Esophagus squamous epithelium (tissue), 5 donors: ENCODE results near the gene KIAA0753. TPM values are rescaled to one million over a fixed set of nuclear protein-coding genes. Genes with fewer than 3 reads are reported as not detected.
A peak's percentile ranks its signal among the peaks of the same experiment; 100 is the strongest.

Experiments used
- DNase-seq: peaks from one replicate; lab custom pipeline; 2025; lab: John Stamatoyannopoulos, UW
- H3K27ac ChIP-seq, 4 donors: fragments of 200-600 bp; sonication (generic); one replicate each; pipeline ENCODE4 v1.5.1; 2016 to 2019; ENCODE audit warnings: mild to moderate bottlenecking in 1 of 4
- H3K27me3 ChIP-seq, 4 donors: fragments of 200-600 bp; sonication (generic); 1 replicate in 3 of 4; 2 replicates in 1 of 4; pipeline versions ENCODE4 v1.5.1 to v1.6.0; 2017 to 2021; ENCODE audit warnings: antibody characterized with exemption in 1 of 4
- H3K36me3 ChIP-seq, 3 donors: fragments of 200-600 bp; sonication (generic); one replicate each; pipeline ENCODE4 v1.5.1; 2016 to 2019
- H3K4me1 ChIP-seq, 3 donors: fragments of 200-600 bp; sonication (generic); one replicate each; pipeline ENCODE4 v1.5.1; 2017 to 2019
- H3K4me3 ChIP-seq, 4 donors: fragments of 200-600 bp; sonication (generic); 1 replicate in 3 of 4; 2 replicates in 1 of 4; pipeline ENCODE4 v1.5.1; 2016 to 2019; ENCODE audit warnings: mild to moderate bottlenecking in 2 of 4, moderate library complexity in 1 of 4
- H3K9me3 ChIP-seq, 3 donors: fragments of 200-600 bp; sonication (generic); one replicate each; pipeline ENCODE4 v1.5.1; 2016 to 2019
- CTCF ChIP-seq, 6 experiments: fragments of 450-650 bp in 4 of 6; fragments of 200-600 bp in 2 of 6; sonication (generic) in 2 of 6; IDR thresholded peaks; one replicate each; pipeline ENCODE4 v1.5.1; 2016 to 2019; ENCODE audit warnings: antibody characterized with exemption in 6 of 6, mild to moderate bottlenecking in 4 of 6, moderate library complexity in 4 of 6
- POLR2A ChIP-seq, 4 donors: fragments of 450-650 bp; IDR thresholded peaks; one replicate each; pipeline ENCODE4 v1.6.1; 2017; ENCODE audit warnings: antibody characterized with exemption in 4 of 4, mild to moderate bottlenecking in 4 of 4, moderate library complexity in 3 of 4
- WGBS, 2 donors: methylation state at CpG; one replicate each; pipeline ENCODE4 v1.1.5; 2018; 5-methylcytosine and 5-hydroxymethylcytosine counted together
- intact Hi-C: fragments of 100-400 bp; cut with DNase I; formaldehyde crosslinking; loops from one replicate; pipeline ENCODE4 v1.15.0; 2022
- total RNA-seq, 4 donors: library from RNA; depleted of rRNA; stranded (reverse); fragments of >200 nt; gene quantifications; one replicate each; pipeline ENCODE4 v1.1.0, GENCODE V29; 2016
- donor health status: DM: yes; HTN: yes; CAD: no.

The KIAA0753 gene
- total RNA-seq, 4 donors from 2014 or later = 8.1 to 17.4 (median 11.4) TPM

- peaks cover 0 to 59% (median 0%) of the 10 kb centered on the region in 3 donors for H3K36me3 ChIP-seq
- peak overlapping the region; percentile 10 to 94 (median 92) for H3K27ac ChIP-seq
Measured at GRCh38 chr17:6643451-6644125, 3.1 kb upstream of the KIAA0753 start.

GRCh38 chr17:6642592-6642991 lies 2.1 kb upstream of the KIAA0753 start:
- Histone ChIP-seq H3K27ac (peak overlapping the region; percentile 91 to 94 (median 93)), H3K27me3 (no peaks in the 10 kb centered on the region), H3K36me3 (peaks cover 0 to 49% (median 0%) of the 10 kb centered on the region in 3 donors), H3K9me3 (no peaks in the 10 kb centered on the region), H3K4me3 (peak overlapping the region; percentile 67 to 94 (median 88)), H3K4me1 (peaks cover 19 to 74% (median 37%) of the 10 kb centered on the region in 3 donors)
- 18 to 54% methylated on average over 2 of the region's 2 CpGs for WGBS, 2 donors
- DNase-seq = no peak
- intact Hi-C loops = loop anchor here (10.0 kb wide), 1 partner anchor 88 kb away; the partner anchor contains the start of gene PITPNM3
- TF ChIP-seq CTCF (IDR thresholded peaks at IDR 0.05) = no peak
- TF ChIP-seq POLR2A (IDR thresholded peaks at IDR 0.05) = no peak

More at GRCh38 chr17:6643451-6644125, 3.1 kb upstream of the KIAA0753 start:
- no peaks in the 10 kb centered on the region for H3K9me3 ChIP-seq
- H3K4me3 ChIP-seq = peak overlapping the region in 2 of 4 donors; percentile 67 to 94
- intact Hi-C loops = loop anchor here (10.0 kb wide), 1 partner anchor 89 kb away; the partner anchor contains the start of gene PITPNM3
- WGBS, 2 donors = 29 to 60% methylated on average over 5 of the region's 5 CpGs
- peaks cover 14 to 74% (median 34%) of the 10 kb centered on the region in 3 donors for H3K4me1 ChIP-seq
- no peaks in the 10 kb centered on the region for H3K27me3 ChIP-seq
- TF ChIP-seq POLR2A (IDR thresholded peaks at IDR 0.05) (no peak), CTCF (IDR thresholded peaks at IDR 0.05) (no peak)
- DNase-seq = no peak

GRCh38 chr17:6641247-6641863 lies 844 bp upstream of the KIAA0753 start:
- peak overlapping the region; percentile 91 to 94 (median 93) for H3K27ac ChIP-seq
- no peak for DNase-seq
- WGBS, 2 donors = 2% methylated on average over 15 to 20 of the region's 20 CpGs

GRCh38 chr17:6639586-6640535 lies 650 bp downstream of the KIAA0753 start:
- Histone ChIP-seq H3K27ac (peak overlapping the region; percentile 91 to 94 (median 93)), H3K36me3 (peaks cover 0 to 25% (median 0%) of the 10 kb centered on the region in 3 donors), H3K4me3 (peak overlapping the region; percentile 67 to 94 (median 88)), H3K27me3 (no peaks in the 10 kb centered on the region), H3K9me3 (no peaks in the 10 kb centered on the region), H3K4me1 (peaks cover 19 to 66% (median 37%) of the 10 kb centered on the region in 3 donors)
- TF ChIP-seq CTCF (IDR thresholded peaks at IDR 0.05) (no peak), POLR2A (IDR thresholded peaks at IDR 0.05) (no peak)
- intact Hi-C loops = loop anchor here (10.0 kb wide), 2 partner anchors 85 to 175 kb away; partner anchors contain the start of gene PITPNM3
- WGBS, 2 donors = 0% methylated on average over 18 to 29 of the region's 67 CpGs
- no peak for DNase-seq

More at GRCh38 chr17:6641247-6641863, 844 bp upstream of the KIAA0753 start:
- no peaks in the 10 kb centered on the region for H3K9me3 ChIP-seq
- peaks cover 19 to 70% (median 37%) of the 10 kb centered on the region in 3 donors for H3K4me1 ChIP-seq
- TF ChIP-seq CTCF (IDR thresholded peaks at IDR 0.05) = peak in 1 of 6 experiments; percentile 2
- no peak for TF ChIP-seq POLR2A (IDR thresholded peaks at IDR 0.05)
- H3K4me3 ChIP-seq = peak overlapping the region; percentile 67 to 94 (median 88)
- H3K27me3 ChIP-seq = no peaks in the 10 kb centered on the region
- peaks cover 0 to 37% (median 0%) of the 10 kb centered on the region in 3 donors for H3K36me3 ChIP-seq
- intact Hi-C loops = loop anchor here (10.0 kb wide), 1 partner anchor 87 kb away; the partner anchor contains the start of gene PITPNM3
